SIG-M5 treated with dmso at 0.1 percent for 504 hours (cell line): ENCODE data around the gene KRT31.
A peak's percentile ranks its signal among the peaks of the same experiment; 100 is the strongest.
"Not testable (repeated sequence)": the region's sequence is repeated elsewhere in the genome, so short reads cannot be mapped to it uniquely, and the experiment has no call there.

Source experiments
- DNase-seq: peaks from one replicate; lab custom pipeline; 2025; ENCODE audit not compliant: unreplicated experiment; lab: John Stamatoyannopoulos, UW

Gene KRT31

GRCh38 chr17:41418116-41418860, 20.9 kb upstream of the KRT31 start:
- DNase-seq: no peak

- peak; percentile 27 for DNase-seq
Measured at GRCh38 chr17:41417576-41418015, 20.2 kb upstream of the KRT31 start.

- DNase-seq: no peak
Measured at GRCh38 chr17:41417127-41417526, 19.7 kb upstream of the KRT31 start.

- no peak for DNase-seq
Measured at GRCh38 chr17:41416479-41416878, 19.1 kb upstream of the KRT31 start.

- DNase-seq: no peak
Measured at GRCh38 chr17:41415833-41416335, 18.5 kb upstream of the KRT31 start.

- DNase-seq: no peak
Measured at GRCh38 chr17:41415411-41415810, 18.0 kb upstream of the KRT31 start.

GRCh38 chr17:41413982-41414381, 16.6 kb upstream of the KRT31 start:
- DNase-seq: no peak

GRCh38 chr17:41413353-41413957, 16.0 kb upstream of the KRT31 start:
- DNase-seq: no peak

GRCh38 chr17:41411072-41411840, 13.8 kb upstream of the KRT31 start:
- DNase-seq: no peak

- DNase-seq: no peak
Measured at GRCh38 chr17:41407226-41407625, 9.8 kb upstream of the KRT31 start.

- no peak for DNase-seq
Measured at GRCh38 chr17:41406205-41406604, 8.8 kb upstream of the KRT31 start.

GRCh38 chr17:41404024-41404671, 6.7 kb upstream of the KRT31 start:
- peak; percentile 64 for DNase-seq

- DNase-seq: no peak
Measured at GRCh38 chr17:41403404-41404023, 6.1 kb upstream of the KRT31 start.

GRCh38 chr17:41402161-41402560, 4.8 kb upstream of the KRT31 start:
- no peak for DNase-seq

- no peak for DNase-seq
Measured at GRCh38 chr17:41396340-41396739, 1.1 kb downstream of the KRT31 start.

GRCh38 chr17:41395611-41396010, 1.8 kb downstream of the KRT31 start:
- DNase-seq: no peak

- not testable (repeated sequence) for DNase-seq
Measured at GRCh38 chr17:41395044-41395443, 2.4 kb downstream of the KRT31 start.

GRCh38 chr17:41394254-41394996, 3.0 kb downstream of the KRT31 start:
- no peak for DNase-seq

GRCh38 chr17:41393826-41394225, 3.6 kb downstream of the KRT31 start:
- no peak for DNase-seq

GRCh38 chr17:41393294-41393693, 4.1 kb downstream of the KRT31 start:
- DNase-seq: no peak
